ENCODE results near the gene UBTF.

The UBTF gene

DNA sequence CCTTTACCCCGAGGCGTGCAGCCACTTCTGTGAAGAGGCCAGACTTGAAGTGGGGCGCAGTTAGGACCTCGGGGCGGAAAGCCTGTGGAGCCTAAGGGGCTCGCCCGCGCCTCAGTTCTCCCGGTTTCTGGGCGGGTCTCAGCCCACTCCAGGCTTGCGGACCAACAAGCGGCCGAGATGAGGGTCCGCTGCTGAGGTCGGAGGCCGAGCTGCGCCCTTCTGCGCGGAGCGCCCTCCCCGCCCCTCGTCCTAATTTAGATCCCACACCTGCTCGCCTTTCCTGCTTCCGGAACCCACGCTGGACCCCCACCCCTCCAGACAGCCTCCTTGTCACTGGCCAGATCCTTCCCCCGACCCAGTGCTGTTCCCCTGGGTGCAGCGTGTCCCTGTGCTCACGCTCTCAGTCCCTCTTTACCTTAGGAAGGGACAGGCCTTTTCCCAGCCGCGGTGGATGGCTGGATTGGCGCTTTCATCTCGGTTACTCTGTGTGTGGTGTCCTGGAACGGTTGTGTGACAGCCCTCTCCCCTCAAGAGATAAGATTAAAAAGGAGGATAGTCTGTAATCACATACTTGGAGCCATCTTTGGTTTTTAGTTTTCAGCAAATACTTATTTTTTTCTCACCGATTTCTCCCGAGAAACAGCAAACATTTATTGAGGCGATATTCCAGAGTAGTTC lies 18.9 kb downstream of the UBTF start:
- in situ Hi-C loops (cut with MboI; ENCODE audit: low sequenced_read_pairs) = loop anchor here (25.0 kb wide), 1 partner anchor 312 kb away; the partner anchor contains the start of gene GPATCH8

DNA sequence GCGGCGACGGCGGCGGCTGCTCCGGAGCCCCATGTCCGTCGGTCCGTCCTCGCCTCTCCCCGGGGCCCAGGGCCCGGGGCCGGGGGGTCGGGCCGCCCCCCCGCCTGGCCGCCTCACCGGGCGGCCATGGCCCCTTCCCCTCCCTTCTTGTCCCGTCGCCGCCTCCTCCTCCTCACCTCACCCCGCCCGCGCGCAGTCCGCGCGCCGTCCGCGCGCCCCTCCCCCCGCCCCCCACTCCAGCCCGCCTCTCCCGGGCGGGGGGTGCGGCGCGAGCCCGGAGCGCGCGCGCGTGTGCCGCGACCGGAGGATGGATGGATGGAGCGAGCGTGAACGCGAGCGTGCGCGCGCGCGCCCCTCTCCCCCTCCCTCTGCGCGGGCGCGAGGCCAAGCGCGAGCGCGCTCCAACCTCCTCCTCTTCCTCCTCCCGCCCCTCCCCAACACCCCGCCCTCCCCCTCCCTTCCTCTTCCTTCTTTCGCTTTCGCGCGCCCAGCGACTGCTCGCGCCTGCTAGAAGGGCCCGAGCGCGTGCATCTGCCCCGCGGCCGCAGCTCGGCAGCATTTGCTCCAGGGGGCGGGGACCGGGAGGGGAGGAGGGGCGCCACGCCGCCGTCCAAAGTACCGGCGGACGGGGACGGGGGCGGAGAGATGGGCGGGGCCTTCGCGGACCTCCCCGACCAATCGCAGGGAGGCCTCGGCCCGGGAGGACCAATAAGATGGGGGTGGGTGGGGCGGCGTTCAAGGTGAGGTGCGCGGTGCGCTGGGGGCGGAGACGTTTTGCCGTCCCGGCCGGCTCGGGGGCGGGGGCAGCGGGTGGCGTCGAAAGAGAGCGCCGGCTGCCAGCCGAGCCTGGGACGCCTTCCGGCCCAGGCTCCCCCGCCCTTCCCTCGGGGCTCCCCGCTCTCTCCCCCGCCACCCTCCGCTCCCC lies 19.7 kb downstream of the UBTF start, which contains the start of gene ATXN7L3:
Gene ATXN7L3 (minus strand): TSS at position 332 of the 925 bp plus-strand sequence. CDS start 1,814 bp downstream, outside the sequence.
- in situ Hi-C loops (cut with MboI; ENCODE audit: low sequenced_read_pairs) = loop anchor here (25.0 kb wide), 1 partner anchor 312 kb away; the partner anchor contains the start of gene GPATCH8

DNA sequence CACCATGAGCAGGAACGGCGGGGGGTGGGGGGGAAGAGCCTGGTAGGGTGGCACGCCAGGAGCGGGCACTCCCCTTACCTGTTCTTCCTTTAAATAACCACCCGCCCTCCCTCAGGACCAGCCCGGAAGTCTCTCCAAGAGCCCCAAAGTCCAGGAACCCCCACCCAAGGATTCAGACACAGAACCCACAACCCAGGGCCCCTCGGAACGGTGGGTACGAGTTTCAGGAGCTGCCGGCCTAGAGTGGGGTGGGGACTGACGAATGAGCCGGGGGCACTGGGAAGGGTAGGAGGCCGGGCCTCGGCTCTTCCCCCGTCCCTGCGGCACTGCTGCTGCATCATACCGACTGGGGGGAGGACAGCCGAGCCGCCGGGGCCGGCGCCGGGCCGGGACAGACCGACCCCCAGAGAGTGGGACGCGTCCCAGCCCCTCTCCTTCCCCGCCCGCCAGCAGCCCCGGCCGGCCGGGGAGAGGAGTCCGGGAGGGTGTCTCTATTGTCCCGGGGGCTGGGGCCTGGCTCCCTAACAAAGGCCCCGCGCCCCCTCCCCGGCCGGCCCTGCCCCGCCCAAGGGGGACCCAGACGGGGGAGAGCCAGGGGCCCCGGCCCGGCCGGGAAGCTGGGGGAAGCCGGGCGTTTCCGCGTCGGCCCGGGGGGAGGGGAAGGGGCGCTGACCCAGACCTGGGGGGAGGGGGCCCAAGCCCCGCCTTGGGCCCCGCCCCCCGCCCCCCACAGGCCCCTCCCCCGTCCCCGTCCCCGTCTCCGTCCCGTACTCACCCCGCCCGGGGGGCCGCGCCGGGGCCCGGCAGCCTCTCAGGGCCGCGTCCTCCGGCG lies 20.5 kb downstream of the UBTF start:
- in situ Hi-C loops (cut with MboI; ENCODE audit: low sequenced_read_pairs) = no loop called here

DNA sequence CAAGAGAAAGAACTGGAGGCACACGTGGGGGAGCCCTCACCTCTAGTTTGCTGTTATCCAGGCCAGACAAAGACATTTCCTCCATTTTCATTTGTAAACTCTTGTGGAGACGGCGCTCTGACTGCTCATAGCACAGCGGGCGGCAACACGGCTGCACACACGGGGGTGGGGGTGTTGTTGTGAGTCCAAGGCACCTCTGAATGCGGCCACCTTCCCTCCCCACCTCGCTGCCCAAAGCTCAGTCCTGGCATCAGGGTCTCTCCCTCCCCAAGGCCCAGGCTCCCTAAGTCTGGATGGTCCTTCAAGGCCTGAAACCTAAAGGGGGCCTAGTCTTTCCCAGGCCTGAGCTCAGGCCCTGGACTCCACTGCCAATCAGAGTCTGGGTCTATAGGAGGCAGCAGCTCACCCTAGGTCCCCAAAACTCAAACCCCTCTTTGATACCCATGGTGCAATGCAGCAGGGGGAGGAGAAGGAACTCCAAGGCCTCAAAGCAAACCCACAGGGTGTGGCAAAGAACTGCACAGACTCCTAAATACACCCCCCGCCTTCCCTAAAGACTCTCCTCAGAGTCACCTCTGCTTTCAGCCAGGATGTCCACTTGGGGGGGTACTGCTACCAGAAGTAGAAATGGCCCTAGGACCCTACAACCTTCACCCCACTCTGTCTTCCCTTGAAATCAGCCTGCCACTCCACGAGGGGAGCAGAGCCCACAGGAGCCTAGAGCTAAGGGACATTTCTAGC lies 21.3 kb downstream of the UBTF start:
- in situ Hi-C loops (cut with MboI; ENCODE audit: low sequenced_read_pairs) = no loop called here

DNA sequence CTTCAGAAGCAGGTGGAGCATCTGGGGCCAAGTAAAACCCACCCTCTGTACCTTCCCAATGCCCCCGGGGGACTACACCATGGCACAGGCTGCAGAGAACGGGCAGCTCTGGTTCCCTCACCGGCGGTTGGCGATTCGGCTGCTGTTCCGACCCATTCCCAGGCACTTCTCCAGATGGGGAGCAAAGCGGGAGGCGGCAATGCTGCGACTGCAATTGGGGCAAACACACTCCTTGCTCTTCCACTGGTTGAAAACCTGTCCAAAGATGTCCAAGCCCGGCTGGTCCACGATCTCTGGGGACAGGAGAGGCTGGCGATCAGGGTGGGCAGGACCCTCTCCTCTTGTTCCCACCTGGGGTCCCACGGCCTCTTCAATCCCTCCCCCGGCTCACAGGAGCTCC lies 22.4 kb downstream of the UBTF start:
- in situ Hi-C loops (cut with MboI; ENCODE audit: low sequenced_read_pairs) = no loop called here

DNA sequence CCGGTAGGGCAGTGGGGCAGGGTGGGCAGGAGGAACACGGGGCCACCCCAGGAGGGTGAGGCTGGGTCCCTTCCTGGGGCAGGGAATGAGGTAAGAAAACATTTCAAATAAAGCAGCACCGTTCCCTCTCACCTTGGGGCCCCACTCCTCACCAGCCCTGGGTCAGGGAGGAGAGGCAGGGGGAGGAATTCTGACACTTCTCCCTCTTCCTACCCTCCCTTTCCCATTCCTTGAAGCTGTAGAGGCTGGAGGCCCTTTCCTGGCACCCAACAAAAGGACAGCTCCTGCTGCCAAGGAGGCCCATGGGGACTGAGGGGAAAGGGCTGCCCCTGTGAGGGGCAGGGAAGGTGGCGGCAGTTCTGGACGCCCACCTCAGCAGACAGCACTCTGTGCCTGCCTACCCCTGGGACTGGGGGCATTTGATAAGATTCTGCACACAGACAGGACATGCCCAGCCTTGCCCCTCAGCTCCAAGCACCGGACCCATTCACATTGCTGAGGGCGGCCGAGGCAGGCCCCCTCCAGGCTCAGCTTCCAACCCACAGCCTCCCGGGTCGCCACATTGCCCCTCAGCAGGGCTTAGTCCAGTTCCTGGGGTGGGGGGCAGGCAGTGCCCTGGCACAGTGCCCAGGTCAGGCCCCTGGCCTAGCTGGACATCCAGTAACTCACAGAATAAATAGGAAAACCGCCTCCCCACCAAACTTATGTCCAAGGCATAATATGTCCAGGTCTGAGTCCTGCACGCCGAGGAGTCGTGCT lies 26.0 kb downstream of the UBTF start:
- in situ Hi-C loops (cut with MboI; ENCODE audit: low sequenced_read_pairs) = no loop called here

DNA sequence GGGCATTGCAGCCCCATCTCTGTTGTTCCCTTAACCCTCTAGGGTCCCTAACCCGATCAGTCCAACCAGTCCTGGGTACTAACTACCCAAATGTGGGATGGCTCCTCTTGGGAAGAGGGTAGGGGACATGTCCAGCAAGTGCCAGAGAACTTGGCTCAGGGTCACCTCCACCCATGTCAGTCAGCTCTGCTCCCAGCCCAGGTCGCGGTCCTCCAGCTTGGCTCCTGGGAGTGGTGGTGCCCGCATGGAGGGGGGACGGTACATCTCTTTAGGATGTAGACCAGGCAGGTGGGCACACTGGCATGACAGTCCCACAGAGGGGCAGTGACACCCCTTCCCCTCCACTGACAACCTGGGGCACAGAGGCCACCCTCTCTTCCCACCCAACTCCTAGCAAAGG lies 26.7 kb downstream of the UBTF start:
- in situ Hi-C loops (cut with MboI; ENCODE audit: low sequenced_read_pairs) = no loop called here

DNA sequence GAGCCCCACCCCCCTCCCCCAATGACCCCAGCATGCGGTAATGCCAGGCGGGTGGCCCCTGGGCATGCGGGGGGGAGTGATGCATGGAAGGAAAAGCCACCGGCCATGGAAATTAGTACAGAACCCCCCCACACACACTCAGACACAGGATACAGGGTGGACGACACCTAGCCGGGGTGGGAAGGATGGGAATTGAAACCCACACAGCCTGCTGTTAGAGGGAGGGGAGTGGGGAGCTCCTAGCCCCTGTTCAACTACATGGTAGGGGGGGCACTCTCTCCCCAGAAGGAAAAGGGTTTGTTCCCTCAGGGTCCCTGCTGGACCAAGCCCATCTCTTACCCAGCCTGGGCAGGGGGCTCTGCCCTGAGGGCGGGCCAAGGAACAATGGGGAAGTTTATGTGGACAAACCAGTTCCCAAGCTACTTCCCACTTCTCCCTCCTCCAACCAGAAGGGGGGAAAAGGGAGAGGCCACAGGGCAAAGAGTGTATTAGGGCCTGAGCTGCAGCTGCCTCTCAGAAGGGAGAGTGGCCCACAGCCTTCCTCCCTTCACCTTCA lies 27.5 kb downstream of the UBTF start:
- in situ Hi-C loops (cut with MboI; ENCODE audit: low sequenced_read_pairs) = no loop called here

DNA sequence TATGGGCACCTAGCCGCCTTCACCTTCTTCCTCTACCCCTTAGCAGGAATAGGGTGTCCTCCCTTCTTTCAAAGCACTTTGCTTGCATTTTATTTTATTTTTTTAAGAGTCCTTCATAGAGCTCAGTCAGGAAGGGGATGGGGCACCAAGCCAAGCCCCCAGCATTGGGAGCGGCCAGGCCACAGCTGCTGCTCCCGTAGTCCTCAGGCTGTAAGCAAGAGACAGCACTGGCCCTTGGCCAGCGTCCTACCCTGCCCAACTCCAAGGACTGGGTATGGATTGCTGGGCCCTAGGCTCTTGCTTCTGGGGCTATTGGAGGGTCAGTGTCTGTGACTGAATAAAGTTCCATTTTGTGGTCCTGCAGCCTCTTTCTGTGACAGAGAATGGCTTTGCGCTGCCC lies 28.1 kb downstream of the UBTF start:
- in situ Hi-C loops (cut with MboI; ENCODE audit: low sequenced_read_pairs) = no loop called here

DNA sequence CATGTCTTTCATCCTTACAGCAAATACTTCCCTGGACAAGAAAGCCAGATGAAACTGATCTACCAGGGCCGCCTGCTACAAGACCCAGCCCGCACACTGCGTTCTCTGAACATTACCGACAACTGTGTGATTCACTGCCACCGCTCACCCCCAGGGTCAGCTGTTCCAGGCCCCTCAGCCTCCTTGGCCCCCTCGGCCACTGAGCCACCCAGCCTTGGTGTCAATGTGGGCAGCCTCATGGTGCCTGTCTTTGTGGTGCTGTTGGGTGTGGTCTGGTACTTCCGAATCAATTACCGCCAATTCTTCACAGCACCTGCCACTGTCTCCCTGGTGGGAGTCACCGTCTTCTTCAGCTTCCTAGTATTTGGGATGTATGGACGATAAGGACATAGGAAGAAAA lies 29.0 kb downstream of the UBTF start:
- in situ Hi-C loops (cut with MboI; ENCODE audit: low sequenced_read_pairs) = no loop called here

DNA sequence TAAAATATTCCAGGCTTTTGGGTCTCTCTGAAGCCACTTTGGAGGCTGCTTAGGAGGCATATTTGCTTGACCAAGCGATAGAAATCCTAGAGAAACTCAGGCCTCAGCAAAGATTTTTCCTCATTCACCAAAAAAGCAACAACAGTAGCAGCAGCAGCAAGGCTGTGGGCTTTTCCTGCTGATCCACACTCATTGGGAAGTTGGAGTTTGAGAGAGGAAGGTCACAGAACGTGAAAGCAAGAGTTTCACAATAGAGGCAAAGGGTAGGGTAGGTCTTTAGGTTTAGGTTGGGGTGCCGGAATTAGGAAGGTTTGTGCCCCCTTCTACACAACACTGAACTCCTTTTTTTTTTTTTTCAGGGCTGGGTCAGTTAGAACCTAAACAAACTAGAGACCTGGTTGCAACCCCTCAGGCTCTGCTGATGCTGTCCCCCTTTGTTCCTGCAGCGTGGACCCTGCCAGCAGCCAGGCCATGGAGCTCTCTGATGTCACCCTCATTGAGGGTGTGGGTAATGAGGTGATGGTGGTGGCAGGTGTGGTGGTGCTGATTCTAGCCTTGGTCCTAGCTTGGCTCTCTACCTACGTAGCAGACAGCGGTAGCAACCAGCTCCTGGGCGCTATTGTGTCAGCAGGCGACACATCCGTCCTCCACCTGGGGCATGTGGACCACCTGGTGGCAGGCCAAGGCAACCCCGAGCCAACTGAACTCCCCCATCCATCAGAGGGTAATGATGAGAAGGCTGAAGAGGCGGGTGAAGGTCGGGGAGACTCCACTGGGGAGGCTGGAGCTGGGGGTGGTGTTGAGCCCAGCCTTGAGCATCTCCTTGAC lies 30.7 kb downstream of the UBTF start:
- in situ Hi-C loops (cut with MboI; ENCODE audit: low sequenced_read_pairs) = no loop called here

DNA sequence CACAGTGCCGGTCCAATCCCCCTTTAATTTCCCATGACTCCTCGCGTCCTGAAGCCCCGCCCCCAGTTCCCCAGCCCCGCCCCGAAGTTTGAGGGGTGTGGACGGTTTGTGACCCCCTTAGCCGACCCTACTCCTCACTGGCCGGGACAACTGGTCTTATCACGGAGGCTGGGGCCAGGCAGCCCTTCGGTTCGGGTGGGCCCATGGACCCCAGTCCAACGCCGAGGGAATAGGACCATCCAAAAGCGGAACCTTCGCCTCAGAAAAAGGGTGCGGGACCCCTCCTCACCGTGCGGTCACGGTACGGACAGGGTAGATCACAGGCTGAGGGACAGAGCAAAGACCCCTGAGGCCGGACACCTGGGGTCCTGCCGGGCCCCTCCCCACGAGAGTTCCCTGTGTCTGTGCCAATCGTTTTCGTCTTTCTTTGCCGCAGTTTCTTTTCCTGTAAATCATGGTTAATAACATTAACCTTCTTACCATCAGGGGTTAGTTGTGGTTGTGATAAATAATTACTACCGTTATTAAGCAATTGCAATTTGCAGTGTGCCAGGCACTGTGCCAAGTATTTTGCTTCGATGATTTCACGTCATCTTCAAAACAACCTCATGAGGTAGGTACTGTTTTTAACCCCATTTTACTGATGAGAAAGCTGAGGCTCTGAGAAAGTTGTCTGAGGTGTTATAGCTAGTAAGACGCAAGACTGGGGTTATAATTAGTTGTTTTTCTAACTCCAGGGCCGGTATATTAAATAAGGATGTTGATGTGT lies 32.2 kb downstream of the UBTF start:
- in situ Hi-C loops (cut with MboI; ENCODE audit: low sequenced_read_pairs) = no loop called here

DNA sequence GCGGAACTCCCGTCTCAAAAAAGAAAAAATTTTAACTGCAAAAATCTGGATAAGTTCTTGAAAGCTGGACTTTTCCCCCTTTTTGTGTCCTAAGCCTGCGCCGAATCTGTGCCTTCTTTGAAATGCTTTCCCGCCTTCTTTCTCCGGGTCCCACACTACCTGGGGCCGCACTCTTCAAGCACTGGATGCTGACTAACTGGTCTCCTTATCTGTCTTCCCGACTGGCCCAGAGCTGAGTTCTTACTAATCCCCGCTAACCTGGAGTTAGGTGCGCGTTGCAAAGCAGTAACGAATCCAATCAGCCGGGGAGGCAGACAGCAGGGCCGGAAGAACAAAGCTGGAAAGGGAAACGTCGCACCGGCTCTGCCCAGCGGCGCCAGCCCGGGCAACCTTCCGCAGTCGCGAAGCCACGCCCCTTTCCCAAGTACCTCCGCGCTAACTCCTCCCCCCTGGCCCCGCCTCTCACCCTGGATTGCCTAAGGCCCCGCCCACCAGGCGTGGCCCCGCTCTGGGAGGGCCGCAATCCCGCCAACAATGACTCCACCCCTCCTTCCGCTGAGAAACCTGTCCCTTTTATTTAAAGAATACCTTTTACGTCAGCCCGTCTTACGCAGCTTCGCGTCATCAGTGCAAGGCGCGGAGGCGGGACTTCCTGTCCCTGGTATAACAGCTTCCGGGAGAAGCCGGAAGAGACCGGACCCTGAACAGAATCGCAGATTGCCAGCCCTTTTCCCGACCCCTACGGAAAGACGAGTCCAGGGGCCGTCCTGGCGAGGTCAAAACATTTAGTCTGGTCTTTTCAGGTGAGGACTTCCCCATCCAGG lies 33.0 kb downstream of the UBTF start, which contains the start of gene TMUB2:
Gene TMUB2 (plus strand): TSS at position 666 of the 824 bp plus-strand sequence. CDS start 737 bp downstream, outside the sequence.
- in situ Hi-C loops (cut with MboI; ENCODE audit: low sequenced_read_pairs) = no loop called here

DNA sequence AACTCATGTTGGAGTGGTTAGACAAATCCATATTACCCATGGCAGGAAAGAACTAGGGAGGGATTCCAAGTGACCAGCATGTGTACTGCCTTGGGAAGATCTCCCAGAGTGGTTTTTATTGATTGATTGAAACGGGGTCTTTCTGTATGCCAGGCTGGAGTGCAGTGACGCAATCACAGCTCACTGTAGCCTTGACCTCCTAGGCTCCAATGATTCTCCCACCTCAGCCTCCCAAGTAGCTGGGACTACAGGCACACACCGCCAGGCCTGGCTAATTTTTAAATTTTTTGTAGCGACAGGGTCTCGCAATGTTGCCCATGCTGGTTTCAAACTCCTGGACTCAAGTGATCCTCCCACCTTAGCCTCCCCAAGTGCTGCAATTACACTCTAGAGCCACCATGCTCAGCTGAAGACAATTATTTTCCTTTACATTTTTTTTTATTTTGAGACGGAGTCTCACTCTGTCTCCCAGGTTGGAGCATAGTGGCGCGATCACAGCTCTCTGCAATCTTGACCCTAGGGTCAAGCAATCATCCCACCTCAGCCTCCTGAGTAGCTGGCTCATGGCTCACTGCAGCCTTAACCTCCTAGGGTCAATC lies 35.2 kb downstream of the UBTF start:
- in situ Hi-C loops (cut with MboI; ENCODE audit: low sequenced_read_pairs) = no loop called here

DNA sequence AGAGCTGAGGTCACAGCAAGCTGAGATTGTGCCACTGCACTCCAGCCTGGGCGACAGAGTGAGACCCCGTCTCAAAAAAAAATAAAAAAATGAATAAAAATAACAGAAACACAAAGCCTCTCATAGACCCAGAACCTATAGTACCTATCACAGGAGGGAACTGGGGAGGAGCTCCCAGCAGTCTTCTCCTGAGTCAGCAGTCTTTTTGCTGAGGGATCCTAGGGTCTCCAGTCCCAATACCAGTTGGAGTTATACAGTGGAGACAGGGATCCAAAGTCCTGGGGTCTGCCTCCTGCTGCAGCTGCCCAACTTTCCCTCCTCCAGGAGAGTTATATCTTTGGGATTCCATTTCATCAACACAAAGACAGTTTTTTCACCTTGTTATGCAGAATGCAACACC lies 36.5 kb downstream of the UBTF start:
- in situ Hi-C loops (cut with MboI; ENCODE audit: low sequenced_read_pairs) = no loop called here

DNA sequence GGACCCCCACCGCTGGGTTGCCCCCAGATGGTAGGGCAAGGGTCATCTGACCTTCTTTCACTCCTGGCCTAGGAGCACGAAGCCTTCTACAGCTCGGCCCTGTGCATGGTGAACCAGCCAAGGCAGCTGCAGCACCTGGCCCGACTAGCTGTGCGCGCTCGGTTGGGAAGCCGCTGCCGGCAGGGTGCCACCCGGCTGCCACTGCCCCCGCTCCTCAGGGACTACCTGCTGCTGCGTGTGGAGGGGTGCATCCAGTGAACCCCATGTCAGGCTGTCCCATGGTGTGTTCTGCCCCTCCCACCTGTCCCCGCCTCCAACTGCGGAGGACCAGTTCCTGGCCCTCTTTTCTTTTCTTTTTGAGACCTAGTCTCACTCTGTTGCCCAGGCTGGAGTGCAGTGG lies 41.3 kb downstream of the UBTF start:
- in situ Hi-C loops (cut with MboI; ENCODE audit: low sequenced_read_pairs) = no loop called here

All from HL-60/S4 treated with retinoic acid at 250 ng/mL for 4 days and 3 days (cell line).